ENCODE data around the gene FADS3. TPM values are rescaled to one million over a fixed set of nuclear protein-coding genes. Genes with fewer than 3 reads are reported as not detected.

Gene FADS3
- total RNA-seq, 2 donors from 2014 or later: 368 to 393 TPM

DNA sequence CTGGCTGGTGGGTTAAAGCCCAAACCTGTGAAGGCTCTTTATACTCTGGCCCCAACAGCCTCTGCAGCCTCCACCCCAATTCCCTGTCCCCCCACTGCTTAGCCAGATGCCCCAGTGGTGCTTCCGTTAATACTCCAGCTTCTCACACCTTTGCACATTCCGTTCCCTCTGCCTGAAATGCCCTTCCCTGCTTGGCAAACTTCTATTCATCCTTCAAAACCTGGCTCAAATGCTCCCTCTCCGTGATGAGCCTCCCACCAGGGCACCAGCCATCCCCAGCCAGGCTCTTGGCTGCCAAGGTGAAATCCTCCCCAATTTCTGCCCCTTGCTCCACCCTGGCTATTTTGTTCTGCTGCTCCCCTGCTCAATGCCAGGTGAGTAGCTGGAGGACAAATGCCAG, 12.5 kb upstream of the FADS3 start:
- no peak for ATAC-seq (ENCODE audit: insufficient number of reproducible peaks, low FRiP score, low read depth)
- H3K4me3 ChIP-seq: no peak overlapping the region
- H3K36me3 ChIP-seq: peaks cover 18% of the 10 kb centered on the region
- TF ChIP-seq, protein P1, sequence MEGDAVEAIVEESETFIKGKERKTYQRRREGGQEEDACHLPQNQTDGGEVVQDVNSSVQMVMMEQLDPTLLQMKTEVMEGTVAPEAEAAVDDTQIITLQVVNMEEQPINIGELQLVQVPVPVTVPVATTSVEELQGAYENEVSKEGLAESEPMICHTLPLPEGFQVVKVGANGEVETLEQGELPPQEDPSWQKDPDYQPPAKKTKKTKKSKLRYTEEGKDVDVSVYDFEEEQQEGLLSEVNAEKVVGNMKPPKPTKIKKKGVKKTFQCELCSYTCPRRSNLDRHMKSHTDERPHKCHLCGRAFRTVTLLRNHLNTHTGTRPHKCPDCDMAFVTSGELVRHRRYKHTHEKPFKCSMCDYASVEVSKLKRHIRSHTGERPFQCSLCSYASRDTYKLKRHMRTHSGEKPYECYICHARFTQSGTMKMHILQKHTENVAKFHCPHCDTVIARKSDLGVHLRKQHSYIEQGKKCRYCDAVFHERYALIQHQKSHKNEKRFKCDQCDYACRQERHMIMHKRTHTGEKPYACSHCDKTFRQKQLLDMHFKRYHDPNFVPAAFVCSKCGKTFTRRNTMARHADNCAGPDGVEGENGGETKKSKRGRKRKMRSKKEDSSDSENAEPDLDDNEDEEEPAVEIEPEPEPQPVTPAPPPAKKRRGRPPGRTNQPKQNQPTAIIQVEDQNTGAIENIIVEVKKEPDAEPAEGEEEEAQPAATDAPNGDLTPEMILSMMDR (IDR thresholded peaks at IDR 0.05): no peak
- H3K27ac ChIP-seq: no peak overlapping the region
- DNase-seq (ENCODE audit: low spot score): no peak
- no peaks in the 10 kb centered on the region for H3K9me3 ChIP-seq
- no peaks in the 10 kb centered on the region for H3K27me3 ChIP-seq (replicated peaks; ENCODE audit: insufficient read depth)
- H3K4me1 ChIP-seq (ENCODE audit: control insufficient read depth in 1 of 2, low read depth in 2 of 2): peaks cover 0 to 4% of the 10 kb centered on the region in 2 donors

GRCh38 chr11:61902313-61902712, 11.0 kb upstream of the FADS3 start:
- DNase-seq (ENCODE audit: low spot score) (no peak), ATAC-seq (ENCODE audit: insufficient number of reproducible peaks, low FRiP score, low read depth) (no peak)
- TF ChIP-seq, protein P1 (IDR thresholded peaks at IDR 0.05): no peak
- H3K4me1 ChIP-seq (ENCODE audit: control insufficient read depth in 1 of 2, low read depth in 2 of 2): peaks cover 0 to 4% of the 10 kb centered on the region in 2 donors
- H3K9me3 ChIP-seq: no peaks in the 10 kb centered on the region
- H3K36me3 ChIP-seq: peaks cover 13% of the 10 kb centered on the region
- no peak overlapping the region for H3K27ac ChIP-seq
- no peak overlapping the region for H3K4me3 ChIP-seq
- no peaks in the 10 kb centered on the region for H3K27me3 ChIP-seq (replicated peaks; ENCODE audit: insufficient read depth)

DNA sequence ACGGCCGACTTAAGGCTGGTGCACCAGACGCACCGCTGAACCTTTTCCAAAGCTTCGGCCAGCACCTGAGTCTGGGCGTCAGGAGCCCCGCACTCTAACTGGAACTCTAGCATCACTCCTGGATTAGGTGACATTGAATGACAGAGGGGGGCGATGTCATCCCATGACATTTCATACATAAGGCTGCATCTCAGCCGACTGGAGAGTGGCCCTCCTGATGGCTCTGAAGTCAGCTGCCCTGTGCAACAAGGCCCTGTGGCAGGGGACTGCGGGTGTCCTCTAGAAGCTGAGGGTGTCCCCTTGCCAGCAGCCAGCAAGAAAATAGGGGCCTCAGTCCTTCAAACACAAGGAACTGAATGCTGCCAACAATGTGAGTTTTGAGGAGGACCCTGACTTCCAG, 10.1 kb upstream of the FADS3 start:
- H3K36me3 ChIP-seq: peaks cover 7% of the 10 kb centered on the region
- peaks cover 0 to 4% of the 10 kb centered on the region in 2 donors for H3K4me1 ChIP-seq (ENCODE audit: control insufficient read depth in 1 of 2, low read depth in 2 of 2)
- H3K4me3 ChIP-seq: no peak overlapping the region
- TF ChIP-seq, protein P1 (IDR thresholded peaks at IDR 0.05): no peak
- no peak for ATAC-seq (ENCODE audit: insufficient number of reproducible peaks, low FRiP score, low read depth)
- no peak for DNase-seq (ENCODE audit: low spot score)
- no peaks in the 10 kb centered on the region for H3K27me3 ChIP-seq (replicated peaks; ENCODE audit: insufficient read depth)
- H3K27ac ChIP-seq: no peak overlapping the region
- no peaks in the 10 kb centered on the region for H3K9me3 ChIP-seq

GRCh38 chr11:61900251-61900650, 8.9 kb upstream of the FADS3 start:
- Histone ChIP-seq H3K9me3 (no peaks in the 10 kb centered on the region), H3K4me3 (no peak overlapping the region), H3K27me3 (replicated peaks; ENCODE audit: insufficient read depth) (no peaks in the 10 kb centered on the region), H3K27ac (no peak overlapping the region), H3K4me1 (ENCODE audit: control insufficient read depth in 1 of 2, low read depth in 2 of 2) (peaks cover 0 to 4% of the 10 kb centered on the region in 2 donors), H3K36me3 (peaks cover 7% of the 10 kb centered on the region)
- DNase-seq (ENCODE audit: low spot score): no peak
- ATAC-seq (ENCODE audit: insufficient number of reproducible peaks, low FRiP score, low read depth): no peak
- TF ChIP-seq, protein P1 (IDR thresholded peaks at IDR 0.05): no peak

DNA sequence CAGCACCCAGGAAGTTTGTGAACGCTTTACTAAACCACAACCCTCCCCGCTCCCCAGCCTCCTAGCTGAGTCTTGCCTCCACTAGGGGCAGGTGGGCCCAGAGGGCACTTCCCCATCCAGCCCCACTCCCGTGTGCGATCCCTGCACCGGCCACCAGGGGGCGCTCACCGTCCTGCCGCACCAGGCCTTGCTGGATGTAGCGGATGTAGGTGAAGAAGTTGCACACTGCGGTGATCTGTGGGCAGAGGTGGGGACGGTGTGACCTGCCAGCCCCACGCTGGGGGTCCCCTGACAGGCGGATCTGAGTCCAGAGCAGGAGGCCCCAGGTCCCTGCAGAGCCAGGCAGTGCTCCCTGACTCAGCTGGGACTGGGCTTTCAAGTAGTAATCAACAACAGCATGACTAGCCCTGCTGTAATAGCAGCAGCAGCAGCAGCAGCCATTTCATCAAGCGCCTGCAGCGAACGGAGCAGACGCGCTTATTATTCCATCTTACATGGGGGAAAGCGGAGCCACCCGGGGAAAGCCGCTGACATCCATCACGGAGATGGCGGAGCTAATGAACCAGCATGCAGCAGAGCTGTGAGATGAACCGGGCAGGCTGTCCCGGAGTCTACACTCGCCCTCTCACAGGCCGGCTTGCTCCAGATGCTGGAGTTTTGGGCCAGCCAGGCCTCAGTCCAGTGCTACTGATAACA, 7.9 kb upstream of the FADS3 start:
- Histone ChIP-seq H3K9me3 (no peaks in the 10 kb centered on the region), H3K4me1 (ENCODE audit: control insufficient read depth in 1 of 2, low read depth in 2 of 2) (peaks cover 0 to 4% of the 10 kb centered on the region in 2 donors), H3K36me3 (peaks cover 7% of the 10 kb centered on the region), H3K27ac (no peak overlapping the region), H3K27me3 (replicated peaks; ENCODE audit: insufficient read depth) (no peaks in the 10 kb centered on the region), H3K4me3 (no peak overlapping the region)
- no peak for DNase-seq (ENCODE audit: low spot score)
- TF ChIP-seq, protein P1 (IDR thresholded peaks at IDR 0.05): peak; percentile 100
- ATAC-seq (ENCODE audit: insufficient number of reproducible peaks, low FRiP score, low read depth): no peak

Data from thoracic aorta (tissue), 2 donors.